GM18498 (cell line): ENCODE data around the gene DCAF8L2.
"Not testable (repeated sequence)": the region's sequence is repeated elsewhere in the genome, so short reads cannot be mapped to it uniquely, and the experiment has no call there.

ENCODE experiments used
- ATAC-seq: cut with Tn5 transposase; IDR thresholded peaks from one replicate; pipeline ENCODE4 v1.9.1; 2021; ENCODE audit warnings: mild to moderate bottlenecking, moderate library complexity; ENCODE audit not compliant: unreplicated experiment

DCAF8L2 gene

GRCh38 chrX:27590044-27590443 lies at the start of gene DCAF8L2:
Gene DCAF8L2 (plus strand): TSS chrX:27590344. CDS start chrX:27746896, 156,552 bp downstream.
- ATAC-seq, result no peak

- ATAC-seq, result not testable (repeated sequence)
Observed at GRCh38 chrX:27541161-27541560, 49.0 kb upstream of the DCAF8L2 start.

- no peak for ATAC-seq
Observed at GRCh38 chrX:27548624-27549023, 41.5 kb upstream of the DCAF8L2 start.

GRCh38 chrX:27549688-27550087 lies 40.5 kb upstream of the DCAF8L2 start:
- no peak for ATAC-seq

- no peak for ATAC-seq
Observed at GRCh38 chrX:27555514-27555913, 34.6 kb upstream of the DCAF8L2 start.

- ATAC-seq, result no peak
Observed at GRCh38 chrX:27565992-27566391, 24.2 kb upstream of the DCAF8L2 start.

- ATAC-seq, result no peak
Observed at GRCh38 chrX:27571164-27571563, 19.0 kb upstream of the DCAF8L2 start.

GRCh38 chrX:27575565-27575964 lies 14.6 kb upstream of the DCAF8L2 start:
- ATAC-seq, result no peak

- ATAC-seq, result no peak
Observed at GRCh38 chrX:27583976-27584375, 6.2 kb upstream of the DCAF8L2 start.

GRCh38 chrX:27591938-27592337 lies 1.8 kb downstream of the DCAF8L2 start:
- no peak for ATAC-seq

- ATAC-seq, result no peak
Observed at GRCh38 chrX:27597508-27597907, 7.4 kb downstream of the DCAF8L2 start.

GRCh38 chrX:27598312-27598711 lies 8.2 kb downstream of the DCAF8L2 start:
- no peak for ATAC-seq

GRCh38 chrX:27599928-27600327 lies 9.8 kb downstream of the DCAF8L2 start:
- no peak for ATAC-seq

GRCh38 chrX:27600686-27601085 lies 10.5 kb downstream of the DCAF8L2 start:
- no peak for ATAC-seq

- ATAC-seq, result no peak
Observed at GRCh38 chrX:27608671-27609070, 18.5 kb downstream of the DCAF8L2 start.

GRCh38 chrX:27619459-27619858 lies 29.3 kb downstream of the DCAF8L2 start:
- no peak for ATAC-seq

- no peak for ATAC-seq
Observed at GRCh38 chrX:27619975-27620374, 29.8 kb downstream of the DCAF8L2 start.

GRCh38 chrX:27622883-27623282 lies 32.7 kb downstream of the DCAF8L2 start:
- ATAC-seq, result no peak

- ATAC-seq, result no peak
Observed at GRCh38 chrX:27626066-27626465, 35.9 kb downstream of the DCAF8L2 start.

- ATAC-seq, result no peak
Observed at GRCh38 chrX:27633328-27633727, 43.2 kb downstream of the DCAF8L2 start.

GRCh38 chrX:27656581-27656980 lies 66.4 kb downstream of the DCAF8L2 start:
- ATAC-seq, result no peak

GRCh38 chrX:27660878-27661277 lies 70.7 kb downstream of the DCAF8L2 start:
- ATAC-seq, result no peak

GRCh38 chrX:27671234-27671633 lies 81.1 kb downstream of the DCAF8L2 start:
- ATAC-seq, result no peak

GRCh38 chrX:27674491-27674890 lies 84.3 kb downstream of the DCAF8L2 start:
- no peak for ATAC-seq
